Activated CD4-positive, alpha-beta T cell treated with anti-CD3 and anti-CD28 coated beads, Interleukin-2, amount 50 U/mL, for 16 hours (primary cell): ENCODE results near the gene UBAC1.
"Not testable (repeated sequence)": the region's sequence is repeated elsewhere in the genome, so short reads cannot be mapped to it uniquely, and the experiment has no call there.

Source experiments
- DNase-seq: peaks from one replicate; pipeline ENCODE4 v3.0.0-alpha.2; 2020

UBAC1 gene

DNA sequence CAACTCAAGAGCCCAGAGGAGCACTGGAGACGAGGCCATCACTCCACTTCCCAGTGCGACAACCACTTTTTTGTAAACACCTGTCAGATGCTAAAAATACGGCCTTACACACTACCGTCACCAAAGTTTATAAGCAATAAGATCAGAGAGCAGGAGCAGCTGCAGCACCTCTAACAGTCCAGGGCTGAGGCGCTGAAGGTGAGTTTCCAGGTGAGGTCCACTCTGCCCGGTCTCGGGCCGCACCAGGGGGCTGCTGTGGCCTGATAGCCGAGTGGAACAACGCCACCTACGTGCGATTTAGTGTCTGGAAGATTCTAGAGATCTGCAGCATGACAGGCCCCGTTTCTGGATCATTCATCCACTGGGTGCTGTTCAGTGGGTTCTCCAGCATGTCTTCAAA, 28.1 kb downstream of the UBAC1 start:
- DNase-seq = no peak

- no peak for DNase-seq
Measured at GRCh38 chr9:135932656-135933055, 28.5 kb downstream of the UBAC1 start.

GRCh38 chr9:135931349-135931820, 29.8 kb downstream of the UBAC1 start:
- DNase-seq = no peak

DNA sequence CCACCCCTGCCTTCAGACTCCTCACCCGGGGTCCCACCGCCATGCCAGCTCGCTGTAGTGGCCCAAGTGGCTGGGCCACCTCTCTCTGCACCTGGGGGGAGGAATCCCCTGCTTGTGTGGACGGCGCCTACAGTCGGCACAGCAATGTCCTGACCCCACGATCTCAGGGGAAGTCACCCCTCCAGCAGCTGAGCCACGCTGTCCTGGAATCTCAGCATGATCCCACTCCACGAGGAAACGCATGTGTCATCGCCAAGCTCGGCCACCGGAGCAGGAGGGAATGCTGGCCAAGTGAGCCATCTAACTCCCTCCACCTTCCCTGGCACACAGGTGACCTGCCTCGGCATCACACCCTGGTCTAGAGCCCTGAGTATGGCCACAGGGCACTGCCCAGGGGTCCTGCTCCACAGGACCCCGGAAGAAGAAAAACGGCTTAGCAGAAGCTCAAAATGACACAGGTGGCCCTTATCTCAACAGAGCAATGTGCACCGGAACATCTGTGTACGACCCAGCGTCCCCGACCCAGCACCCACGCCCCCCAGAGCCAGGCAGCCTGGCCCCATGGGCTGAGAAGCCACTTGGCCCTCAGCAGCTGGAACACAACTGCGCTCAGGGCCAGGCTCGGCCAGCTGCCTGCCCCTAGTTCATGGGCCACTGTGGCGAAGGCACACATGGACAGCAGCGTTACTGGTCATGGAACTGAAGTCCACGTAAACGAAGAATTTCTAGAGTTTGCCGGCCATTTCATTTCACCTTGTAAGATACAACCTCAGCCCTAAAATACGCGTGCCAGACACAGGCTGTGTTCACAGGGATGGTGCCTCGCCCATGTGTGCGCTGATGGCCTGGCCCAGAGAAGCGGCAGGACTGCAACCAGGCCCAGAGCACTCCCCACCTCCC, 30.5 kb downstream of the UBAC1 start:
- DNase-seq = no peak

GRCh38 chr9:135929656-135930445, 31.3 kb downstream of the UBAC1 start:
- no peak for DNase-seq

DNA sequence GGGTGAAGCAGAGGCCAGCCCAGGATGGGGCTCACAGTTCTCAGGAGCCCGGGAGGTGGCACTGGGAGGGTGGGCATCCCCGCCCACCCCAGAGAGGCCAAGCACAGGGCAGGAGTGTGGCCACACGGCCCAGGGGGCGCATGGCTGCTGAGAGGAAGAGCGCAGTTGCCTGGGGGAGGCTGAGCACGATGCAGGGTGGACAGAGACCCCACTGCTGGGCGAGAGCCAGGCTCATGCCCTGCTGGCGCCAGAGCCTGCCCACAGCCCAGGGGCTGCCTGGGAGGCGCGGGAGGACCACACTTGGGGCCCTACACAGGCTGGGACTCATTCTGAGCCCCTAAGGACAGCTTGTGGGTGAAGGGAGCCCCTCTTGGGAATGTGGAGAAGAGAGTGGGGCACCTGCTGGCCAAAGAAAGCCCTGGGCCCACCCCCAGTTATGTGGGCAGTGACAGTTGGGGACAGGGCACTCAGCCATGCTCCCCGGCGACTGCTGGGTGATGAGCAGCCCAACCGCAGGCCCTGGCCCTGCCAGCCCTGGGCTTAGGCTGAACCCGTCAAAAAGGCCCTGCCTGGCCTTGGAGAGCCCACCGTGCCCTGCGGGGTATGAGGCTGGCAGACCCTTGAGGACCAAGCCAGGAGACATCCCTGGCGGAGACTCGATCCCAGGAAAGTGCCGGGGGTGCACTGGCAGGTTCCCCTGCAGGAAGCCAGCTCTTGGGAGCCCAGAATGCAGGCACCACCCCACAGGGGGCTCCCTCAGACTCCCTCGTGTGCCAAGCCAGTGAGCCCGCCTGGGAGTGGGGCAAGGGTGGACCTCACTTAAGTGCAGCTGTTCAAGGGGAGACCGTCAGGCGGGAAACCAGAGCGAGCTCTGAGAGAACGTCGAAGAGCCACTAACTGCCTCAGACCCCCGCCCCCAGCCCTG, 32.2 kb downstream of the UBAC1 start:
- DNase-seq = no peak

DNA sequence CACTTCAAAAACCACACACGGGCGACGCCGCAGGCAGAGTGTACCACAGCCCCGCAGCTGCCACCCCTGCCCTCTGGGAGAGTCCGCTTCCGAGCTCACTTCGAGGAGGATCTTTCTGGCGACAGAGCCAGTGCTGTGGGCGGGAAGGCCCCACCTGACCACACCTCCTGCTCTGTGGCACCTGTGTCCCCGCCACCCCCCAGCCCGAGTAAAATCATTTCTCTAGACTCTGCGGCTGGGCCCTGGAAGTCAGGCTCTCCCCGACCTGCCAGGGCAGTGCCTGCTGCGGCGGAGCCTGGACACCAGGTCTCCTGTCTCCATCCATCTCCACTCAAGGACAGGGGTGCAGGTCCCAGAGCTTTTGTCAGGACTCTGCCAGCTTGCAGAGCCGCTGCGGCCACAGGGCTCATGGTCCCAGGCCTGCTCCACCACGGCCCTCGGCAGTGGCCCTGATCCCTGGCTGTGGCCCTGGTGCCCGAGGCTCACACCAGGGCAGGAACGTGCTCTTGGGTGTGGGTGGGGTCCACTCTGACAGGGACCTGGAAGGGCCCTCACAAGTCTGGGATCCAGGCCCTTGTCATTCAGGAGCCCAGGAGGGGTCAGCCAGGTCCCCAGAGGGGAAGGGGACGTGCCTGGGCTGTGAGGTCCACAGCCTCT, 33.0 kb downstream of the UBAC1 start:
- no peak for DNase-seq

DNA sequence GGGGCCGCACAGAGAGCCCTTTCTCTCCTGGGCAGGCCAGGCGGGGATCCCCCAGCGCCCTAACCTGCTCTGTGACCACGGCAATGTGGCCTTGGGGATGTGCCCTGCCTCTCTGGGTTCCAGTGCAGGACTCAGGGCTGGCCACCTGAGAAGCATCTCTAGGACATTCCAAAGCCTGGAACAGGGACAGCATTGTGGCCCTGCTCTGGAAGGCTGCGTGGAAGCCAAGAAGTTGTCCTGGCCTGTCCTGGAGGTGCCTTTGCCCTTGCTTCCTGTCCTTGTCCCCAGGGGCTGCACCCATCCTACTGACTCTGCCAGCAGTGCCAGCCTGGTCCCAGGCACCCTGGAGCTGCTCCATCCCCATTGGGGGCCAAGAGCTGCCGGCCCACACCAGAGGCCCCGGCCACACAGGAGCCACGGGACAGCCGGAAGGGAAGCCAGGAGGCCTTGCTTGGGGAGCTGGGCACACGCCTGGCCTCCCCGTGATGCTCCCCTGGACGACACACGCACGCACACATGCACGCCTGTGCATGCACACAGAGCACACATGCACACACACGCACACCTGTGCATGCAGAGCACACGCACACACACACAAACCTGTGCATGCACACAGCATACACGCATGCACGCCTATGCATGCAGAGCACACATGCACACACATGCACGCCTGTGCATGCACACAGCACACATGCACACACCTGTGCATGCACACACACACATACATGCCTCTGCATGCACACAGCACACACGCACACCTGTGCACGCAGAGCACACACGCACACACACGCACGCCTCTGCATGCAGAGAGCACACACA, 33.8 kb downstream of the UBAC1 start:
- no peak for DNase-seq

DNA sequence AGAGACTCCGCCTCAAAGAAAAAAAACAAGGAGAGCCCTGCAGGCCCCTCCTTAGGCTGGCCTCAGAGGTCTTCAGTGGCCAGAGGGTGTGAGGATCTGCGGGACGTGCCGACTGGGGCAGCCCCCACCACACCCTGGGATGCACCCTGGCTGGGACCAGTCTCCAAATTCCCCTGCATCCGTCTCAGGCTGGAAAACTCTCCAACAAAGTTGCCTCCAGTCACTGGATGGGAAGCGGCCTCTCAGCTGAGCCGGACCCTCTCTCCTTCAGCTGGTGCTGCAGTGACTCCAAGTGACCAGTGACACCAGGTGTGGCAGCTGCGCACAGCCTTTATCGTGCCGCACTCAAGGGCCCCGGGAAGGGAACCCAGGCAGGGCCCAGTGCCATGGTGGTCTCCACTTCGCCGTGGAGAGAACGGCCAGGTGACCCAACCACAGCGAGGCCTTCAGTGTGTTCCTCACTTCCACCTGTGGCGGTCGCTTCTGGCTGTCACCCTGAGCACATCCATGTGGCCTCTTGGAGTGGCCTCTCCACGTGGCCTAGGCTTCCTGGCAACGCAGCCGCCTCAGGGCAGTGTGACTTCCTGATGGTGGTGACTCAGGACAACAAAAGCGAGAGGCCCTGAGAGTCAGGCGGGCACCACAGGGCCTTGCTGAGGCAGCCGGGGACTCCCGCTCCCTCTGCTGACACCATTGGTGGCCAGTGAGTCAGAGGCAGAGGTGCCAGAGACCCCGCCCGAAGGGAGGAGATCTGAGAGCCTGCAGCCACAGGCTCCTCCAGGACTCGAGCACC, 34.6 kb downstream of the UBAC1 start:
- peak; percentile 93 for DNase-seq

- DNase-seq = peak; percentile 84
Measured at GRCh38 chr9:135925496-135926133, 35.6 kb downstream of the UBAC1 start.

GRCh38 chr9:135924628-135925338, 36.4 kb downstream of the UBAC1 start:
- DNase-seq = no peak

- DNase-seq = no peak
Measured at GRCh38 chr9:135923508-135923907, 37.7 kb downstream of the UBAC1 start.

GRCh38 chr9:135921749-135922310, 39.3 kb downstream of the UBAC1 start:
- DNase-seq = no peak

- DNase-seq = no peak
Measured at GRCh38 chr9:135920973-135921585, 40.1 kb downstream of the UBAC1 start.

DNA sequence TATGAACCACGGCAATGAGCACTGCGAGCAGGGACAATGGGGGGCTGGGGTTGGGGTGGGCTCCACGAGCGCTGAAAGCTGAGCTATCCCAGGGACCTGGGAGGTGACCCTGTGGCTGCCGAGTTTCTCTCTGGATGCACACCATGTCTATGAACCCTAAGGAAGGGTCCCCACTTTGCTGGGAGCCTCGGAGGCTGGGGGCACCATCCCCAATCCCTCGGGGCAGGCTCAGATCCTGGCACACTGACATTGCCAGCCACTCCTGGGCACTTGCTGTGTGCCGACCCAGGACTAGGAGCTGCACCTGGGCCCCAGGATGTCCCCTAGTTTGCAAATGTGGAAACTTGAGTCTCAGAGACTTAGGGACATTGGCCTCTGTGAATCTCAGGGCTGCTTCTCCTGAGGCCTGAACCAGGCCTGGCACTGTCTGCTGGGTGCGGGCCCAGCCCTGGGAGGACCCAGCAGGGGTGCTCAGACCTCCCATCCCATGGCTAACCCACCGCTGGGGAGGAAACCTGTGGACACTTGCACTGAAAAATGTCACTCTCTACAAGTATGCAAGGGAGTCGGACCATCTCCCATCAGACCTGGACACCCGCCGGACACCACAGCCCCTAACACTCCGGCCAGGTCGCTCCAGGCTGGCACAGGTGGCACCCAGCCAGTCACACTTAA, 40.8 kb downstream of the UBAC1 start:
- DNase-seq = no peak

- no peak for DNase-seq
Measured at GRCh38 chr9:135919318-135919890, 41.8 kb downstream of the UBAC1 start.

GRCh38 chr9:135916227-135916626, 44.9 kb downstream of the UBAC1 start:
- DNase-seq = not testable (repeated sequence)
